ENCODE measurements around the gene TTYH3.
"Not testable (repeated sequence)": the region's sequence is repeated elsewhere in the genome, so short reads cannot be mapped to it uniquely, and the experiment has no call there.

The TTYH3 gene

GRCh38 chr7:2668401-2668800 lies 36.6 kb downstream of the TTYH3 start:
- DNase-seq: no peak

GRCh38 chr7:2670171-2670570 lies 38.4 kb downstream of the TTYH3 start:
- DNase-seq: no peak

- DNase-seq: peak; percentile 37 to 44
Observed at GRCh38 chr7:2670720-2671391, 39.1 kb downstream of the TTYH3 start.

GRCh38 chr7:2673214-2673613 lies 41.4 kb downstream of the TTYH3 start:
- not testable (repeated sequence) for DNase-seq

DNA sequence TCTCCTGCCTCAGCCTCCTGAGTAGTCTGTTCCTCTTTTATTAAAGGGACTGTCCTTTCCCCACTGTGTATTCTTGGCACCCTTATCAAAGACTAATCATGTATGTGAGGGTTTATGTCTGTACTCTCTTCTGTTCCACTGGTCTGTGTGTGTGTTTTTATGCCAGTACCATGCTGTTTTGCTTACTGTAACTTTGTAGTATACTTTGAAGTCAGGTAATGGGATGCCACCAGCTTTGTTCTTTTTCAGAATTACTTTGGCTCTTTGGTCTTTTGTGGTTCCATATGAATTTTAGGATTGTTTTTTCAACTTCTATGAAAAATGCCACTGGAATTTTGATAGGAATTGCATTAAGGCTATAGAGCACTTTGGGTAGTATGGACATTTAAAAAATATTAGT lies 42.1 kb downstream of the TTYH3 start:
- DNase-seq: no peak

GRCh38 chr7:2675256-2675764 lies 43.5 kb downstream of the TTYH3 start:
- no peak for DNase-seq

GRCh38 chr7:2676576-2676975 lies 44.8 kb downstream of the TTYH3 start:
- DNase-seq: not testable (repeated sequence)

DNA sequence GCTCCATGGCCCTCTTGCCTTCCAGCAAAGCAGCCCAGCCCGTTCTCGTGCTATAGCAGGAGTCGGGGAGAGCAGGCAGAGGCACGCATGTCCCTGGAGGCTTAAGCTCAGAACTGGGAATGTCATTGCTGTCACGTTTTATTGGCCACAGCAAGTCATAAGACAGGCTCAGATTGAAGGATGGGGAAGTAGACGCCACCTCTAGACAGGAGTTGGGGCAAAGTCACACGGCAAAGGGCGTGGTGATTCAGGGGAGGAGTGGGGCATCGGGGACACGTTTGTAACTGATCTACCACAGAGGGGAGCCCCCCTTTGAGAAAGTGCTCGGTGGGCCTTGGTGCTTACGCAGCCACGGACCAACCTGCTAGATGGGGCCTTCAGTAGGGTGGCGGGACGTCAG lies 46.7 kb downstream of the TTYH3 start:
- not testable (repeated sequence) for DNase-seq

GRCh38 chr7:2679135-2680127 lies 47.6 kb downstream of the TTYH3 start:
- DNase-seq: not testable (repeated sequence)

DNA sequence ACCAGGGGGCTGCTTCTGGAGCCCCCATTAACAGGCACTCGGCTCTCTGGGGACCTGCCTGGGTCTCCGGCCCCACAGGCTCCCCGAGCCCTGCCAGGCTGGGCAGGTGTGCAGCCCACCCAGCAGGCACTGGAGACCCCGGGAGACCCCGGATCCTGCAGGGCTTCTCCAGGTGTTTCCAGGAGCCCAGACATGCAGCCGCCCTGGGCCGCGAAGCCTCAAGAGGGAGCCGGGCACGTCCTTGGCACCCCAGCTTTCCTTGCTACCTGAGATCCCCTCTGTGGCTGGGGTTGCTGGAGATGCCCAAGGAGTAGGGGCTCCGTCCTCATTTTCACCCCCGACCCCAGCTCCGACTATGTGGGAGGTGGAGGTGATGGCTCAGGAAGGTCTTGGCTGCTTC lies 48.5 kb downstream of the TTYH3 start:
- DNase-seq: no peak

- peak in 1 of 2 experiments; percentile 47 for DNase-seq
Observed at GRCh38 chr7:2680792-2681490, 49.2 kb downstream of the TTYH3 start.

DNA sequence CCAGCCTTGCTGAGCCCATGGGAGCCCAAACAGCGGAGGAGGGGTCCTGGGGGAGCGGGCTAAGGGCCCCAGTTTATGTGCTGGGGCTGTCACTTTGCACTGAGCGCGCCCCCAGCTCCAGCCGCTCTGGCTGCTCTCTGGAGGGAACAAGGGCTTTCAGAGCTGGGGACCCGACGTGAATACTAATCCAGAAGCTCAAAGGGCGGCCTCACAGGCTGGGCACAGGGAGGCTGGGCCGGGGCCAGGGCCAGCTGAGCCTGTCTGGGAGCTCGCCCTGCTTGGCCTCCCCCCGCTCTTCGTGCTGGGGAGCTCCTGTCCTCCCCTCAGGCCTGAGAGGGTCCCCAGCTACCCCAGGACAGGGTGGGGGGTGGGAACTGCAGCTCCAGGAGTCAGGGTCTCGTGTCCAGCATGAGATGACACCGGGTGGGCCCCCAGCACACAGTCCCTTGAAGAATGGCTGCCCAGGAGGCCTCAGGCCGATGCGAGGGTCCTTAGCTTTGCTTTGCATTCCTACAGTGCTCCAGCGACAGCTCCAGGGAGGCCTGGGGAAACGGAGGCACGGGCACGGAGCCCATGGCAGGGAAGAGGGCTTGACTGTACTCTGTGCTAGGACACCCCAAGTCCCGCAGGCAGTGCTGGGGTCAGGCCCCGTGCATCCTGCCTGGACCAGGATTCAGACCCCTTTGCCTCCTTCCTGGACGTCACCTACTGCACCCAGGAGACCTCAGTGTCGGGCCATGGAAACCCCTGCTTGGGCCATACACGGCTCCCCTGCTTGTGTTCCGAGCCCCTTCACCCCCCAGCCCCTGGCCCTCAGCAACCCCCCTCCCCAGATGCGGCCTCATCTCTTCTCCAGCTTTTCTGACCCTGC lies 50.4 kb downstream of the TTYH3 start:
- no peak for DNase-seq

- no peak for DNase-seq
Observed at GRCh38 chr7:2684501-2684900, 52.7 kb downstream of the TTYH3 start.

DNA sequence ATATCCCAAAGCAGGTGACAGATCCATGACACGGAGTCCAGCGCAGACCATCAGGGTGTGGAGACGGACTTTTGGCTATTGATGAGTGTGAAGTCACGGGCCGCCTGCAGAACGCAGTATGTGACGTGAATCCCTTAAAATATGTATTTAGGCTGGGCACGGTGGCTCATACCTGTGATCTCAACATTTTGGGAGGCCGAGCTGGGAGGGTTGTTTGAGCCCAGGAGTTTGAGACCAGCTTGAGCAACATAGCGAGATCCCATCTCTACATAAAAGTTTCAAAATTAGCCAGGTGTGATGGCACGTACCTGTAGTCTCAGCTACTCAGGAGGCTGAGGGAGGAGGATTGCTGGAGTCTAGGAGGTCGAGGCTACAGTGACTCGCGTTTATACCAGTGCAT lies 54.3 kb downstream of the TTYH3 start:
- DNase-seq: no peak

GRCh38 chr7:2687338-2687869 lies 55.6 kb downstream of the TTYH3 start:
- no peak for DNase-seq

DNA sequence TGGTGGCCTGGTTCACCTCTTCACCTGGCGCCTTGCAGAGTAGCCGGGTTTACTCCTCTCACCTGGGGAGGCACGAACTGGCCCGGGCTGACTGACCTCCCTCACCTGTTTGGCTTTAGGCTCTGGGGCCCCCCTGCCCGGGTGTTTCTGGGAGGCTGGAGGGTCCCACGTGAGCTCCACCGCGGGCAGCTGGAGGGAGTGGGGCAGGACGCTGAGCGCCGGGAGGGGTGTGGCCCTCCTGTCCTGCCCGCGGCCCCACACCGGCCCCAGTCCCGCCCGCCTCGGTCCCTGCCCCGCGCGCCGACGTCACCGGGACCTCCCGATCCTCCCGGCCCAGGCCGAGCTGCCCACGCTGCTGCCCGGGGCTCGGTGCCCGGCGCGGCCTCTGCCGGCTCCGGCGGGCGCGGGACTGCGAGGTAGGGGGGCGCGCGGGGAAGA lies 56.1 kb downstream of the TTYH3 start, which contains the start of gene AMZ1:
AMZ1 (plus strand) TSS at position 322 of the 438 bp plus-strand sequence. CDS start 12,250 bp downstream, outside the sequence.
- DNase-seq: no peak

DNA sequence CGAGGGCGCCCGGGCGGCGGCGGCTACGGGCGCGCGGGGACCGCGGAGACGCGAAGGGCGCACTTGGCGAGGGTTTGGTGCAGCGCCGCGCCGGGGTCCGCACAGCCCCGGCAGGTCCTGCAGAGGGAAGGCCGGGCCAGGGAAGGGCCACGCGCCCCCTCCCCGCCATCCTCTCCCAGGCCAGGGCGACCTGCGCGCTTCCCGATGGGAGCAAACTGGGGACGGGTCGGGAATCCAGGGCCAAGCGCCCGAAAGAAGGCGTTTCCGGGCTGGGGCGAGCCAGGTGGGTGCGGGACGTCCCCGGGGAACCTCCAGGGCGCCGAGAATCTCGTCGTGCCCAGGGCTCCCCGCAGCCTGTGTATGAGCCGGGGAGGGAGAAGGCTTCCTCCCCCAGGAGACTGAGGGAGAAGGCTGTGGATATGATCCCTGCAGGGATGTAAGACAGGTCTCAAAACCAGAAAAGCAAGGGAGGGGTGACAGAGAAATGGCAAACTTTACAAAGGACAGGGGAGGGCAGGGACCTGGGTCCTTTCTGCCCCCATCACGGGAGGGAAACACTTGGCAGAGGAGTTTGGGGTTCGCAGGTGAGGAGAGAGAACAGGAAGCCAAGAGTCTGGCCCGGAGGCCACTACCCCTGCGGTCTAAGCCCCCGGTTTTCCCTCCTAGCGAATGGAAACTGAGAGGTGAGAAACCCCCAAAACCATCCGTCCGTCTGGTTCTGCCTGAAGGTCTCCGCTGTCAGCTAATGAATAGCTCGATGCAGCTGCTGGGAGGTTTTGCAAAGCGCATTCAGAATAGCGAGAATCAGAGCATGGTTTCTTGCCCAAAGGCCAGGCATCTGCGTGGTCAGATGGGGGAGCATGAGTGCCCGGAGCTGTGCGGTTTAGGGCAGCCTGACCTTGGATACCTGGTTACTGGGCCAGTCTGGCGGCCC lies 56.9 kb downstream of the TTYH3 start:
- DNase-seq: peak in 1 of 2 experiments; percentile 12

DNA sequence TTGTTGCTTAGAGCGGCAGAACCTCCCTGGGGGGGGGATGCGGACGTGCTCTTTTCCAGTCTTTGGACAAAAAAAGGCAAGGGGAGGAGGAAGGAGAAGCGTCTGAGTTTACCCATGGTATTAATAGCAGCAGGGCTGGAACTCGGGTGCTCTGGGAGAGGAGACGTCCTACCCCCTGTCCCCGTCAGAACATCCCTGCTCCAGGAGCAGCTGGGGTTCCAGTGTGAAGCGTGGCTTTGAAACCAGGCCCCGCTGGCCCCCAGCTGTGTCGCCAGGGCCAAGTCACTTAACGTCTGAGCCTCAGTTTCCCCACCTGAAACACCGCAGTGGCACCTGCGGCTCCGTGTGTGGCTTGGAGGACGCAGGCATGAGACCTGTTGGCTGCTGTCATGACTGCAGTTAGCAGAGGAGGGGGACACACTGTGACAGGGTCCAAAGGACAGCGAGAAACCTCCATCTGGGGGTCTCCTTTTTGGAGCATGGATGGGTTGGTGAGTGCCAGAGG lies 57.6 kb downstream of the TTYH3 start:
- no peak for DNase-seq

- DNase-seq: no peak
Observed at GRCh38 chr7:2689951-2690705, 58.3 kb downstream of the TTYH3 start.
